Kidney epithelial cell (primary cell): ENCODE data around the gene ABCC8. TPM values are rescaled to one million over a fixed set of nuclear protein-coding genes. Genes with fewer than 3 reads are reported as not detected.

ENCODE experiments used
- DNase-seq: peaks from one replicate; pipeline ENCODE4 v3.0.0-alpha.2; 2010; ENCODE audit warnings: low read depth
- H3K27me3 ChIP-seq: 2 replicates; pipeline ENCODE4 v1.6.0; 2011; ENCODE audit warnings: low read length; ENCODE audit not compliant: control insufficient read depth, insufficient read depth
- H3K36me3 ChIP-seq: 2 replicates; pipeline ENCODE4 v1.5.1; 2011; ENCODE audit warnings: low read length; ENCODE audit not compliant: control insufficient read depth, insufficient read depth
- H3K4me3 ChIP-seq: 2 replicates; pipeline ENCODE4 v1.5.1; 2011; ENCODE audit warnings: low read depth, mild to moderate bottlenecking, control low read depth, low read length
- CTCF ChIP-seq: IDR thresholded peaks from 2 replicates; pipeline ENCODE4 v1.5.1; 2011; ENCODE audit warnings: mild to moderate bottlenecking, moderate library complexity, low read length, control low read depth, inconsistent platforms; ENCODE audit not compliant: insufficient read depth, poor library complexity, severe bottlenecking
- total RNA-seq: library from RNA; depleted of rRNA; stranded (reverse); fragments of >200 nt; gene quantifications from 2 replicates; pipeline ENCODE4 v1.2.3, GENCODE V29; 2015

Gene ABCC8
- total RNA-seq, 1 donor from 2014 or later = not detected

DNA sequence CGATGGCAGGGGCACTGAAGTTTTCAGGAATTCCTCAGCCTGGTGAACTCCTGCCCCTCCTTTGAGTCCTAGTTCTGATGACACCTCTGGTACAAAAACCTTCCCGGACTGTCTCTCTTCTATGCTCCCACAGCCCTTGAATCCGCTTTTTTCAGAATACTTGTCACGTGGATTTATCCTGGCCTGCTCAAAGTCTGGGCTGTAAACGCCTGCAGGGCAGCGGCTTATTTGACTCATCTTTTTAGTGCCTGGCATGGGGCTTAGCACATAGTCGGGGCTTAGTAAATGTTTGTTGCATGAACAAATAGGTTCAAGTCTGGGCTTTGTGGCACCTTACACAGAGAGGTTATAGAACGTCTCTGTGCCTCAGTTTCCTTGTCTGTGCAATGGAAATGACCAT, 74.8 kb downstream of the ABCC8 start:
- no peak overlapping the region for H3K4me3 ChIP-seq
- TF ChIP-seq CTCF = no peak
- H3K27me3 ChIP-seq = peaks cover 12% of the 10 kb centered on the region
- no peaks in the 10 kb centered on the region for H3K36me3 ChIP-seq
- DNase-seq = no peak

DNA sequence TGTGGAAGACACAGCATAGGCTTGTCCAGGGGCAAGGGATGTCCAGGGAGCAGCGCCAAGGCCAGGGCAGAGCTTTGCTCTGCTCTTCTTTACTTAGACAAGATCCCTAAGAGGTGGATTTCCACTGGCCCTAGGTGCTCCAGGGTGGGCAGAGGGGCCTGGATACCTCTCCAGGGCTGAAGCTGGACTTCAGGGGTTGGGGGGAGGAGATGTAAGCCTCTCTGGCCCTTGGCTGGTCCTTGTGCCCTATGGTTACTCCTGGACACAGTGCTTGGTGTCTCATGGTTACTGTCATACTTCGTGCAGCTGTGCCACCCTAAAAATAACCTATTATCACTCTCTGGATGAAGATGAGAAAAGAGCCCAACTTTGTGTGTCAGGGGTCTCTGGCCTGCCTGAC, 75.3 kb downstream of the ABCC8 start:
- peaks cover 11% of the 10 kb centered on the region for H3K27me3 ChIP-seq
- H3K36me3 ChIP-seq = no peaks in the 10 kb centered on the region
- TF ChIP-seq CTCF = no peak
- DNase-seq = no peak
- H3K4me3 ChIP-seq = no peak overlapping the region

- Histone ChIP-seq H3K27me3 (peaks cover 11% of the 10 kb centered on the region), H3K4me3 (no peak overlapping the region), H3K36me3 (no peaks in the 10 kb centered on the region)
- no peak for DNase-seq
- TF ChIP-seq CTCF = no peak
Observed at GRCh38 chr11:17400048-17400775, 76.4 kb downstream of the ABCC8 start.

GRCh38 chr11:17399236-17399635, 77.4 kb downstream of the ABCC8 start:
- no peak overlapping the region for H3K4me3 ChIP-seq
- no peak for TF ChIP-seq CTCF
- H3K36me3 ChIP-seq = no peaks in the 10 kb centered on the region
- no peak for DNase-seq
- peaks cover 15% of the 10 kb centered on the region for H3K27me3 ChIP-seq

GRCh38 chr11:17397311-17398002, 79.2 kb downstream of the ABCC8 start:
- no peaks in the 10 kb centered on the region for H3K36me3 ChIP-seq
- peaks cover 15% of the 10 kb centered on the region for H3K27me3 ChIP-seq
- no peak overlapping the region for H3K4me3 ChIP-seq
- TF ChIP-seq CTCF = no peak
- DNase-seq = no peak
